Stimulated activated naive CD8-positive, alpha-beta T cell treated with anti-CD3 and anti-CD28 coated beads, Interleukin-15, Interleukin-2, amounts not matched to agents 100 ng/mL and 50 ng/mL, for 24 hours (primary cell): ENCODE measurements around the gene P2RY2.

ENCODE experiments used
- H3K27ac Mint-ChIP-seq: one replicate; pipeline ENCODE4 v1.8.0; 2021; ENCODE audit warnings: mild to moderate bottlenecking, mixed read lengths
- H3K27me3 Mint-ChIP-seq: one replicate; pipeline ENCODE4 v1.8.0; 2021; ENCODE audit warnings: mixed read lengths
- H3K36me3 Mint-ChIP-seq: one replicate; pipeline ENCODE4 v1.8.0; 2021; ENCODE audit warnings: low read depth, mixed read lengths
- H3K4me1 Mint-ChIP-seq: one replicate; pipeline ENCODE4 v1.8.0; 2021; ENCODE audit warnings: low read depth, mixed read lengths
- H3K4me3 Mint-ChIP-seq: one replicate; pipeline ENCODE4 v1.8.0; 2021; ENCODE audit warnings: mild to moderate bottlenecking, mixed read lengths
- H3K9me3 Mint-ChIP-seq: one replicate; pipeline ENCODE4 v1.8.0; 2021; ENCODE audit warnings: mixed read lengths

Gene P2RY2

GRCh38 chr11:73281201-73281741, 63.2 kb downstream of the P2RY2 start:
- Mint-ChIP-seq H3K9me3 (no peaks in the 10 kb centered on the region), H3K4me1 (no peaks in the 10 kb centered on the region), H3K27me3 (no peaks in the 10 kb centered on the region), H3K36me3 (no peaks in the 10 kb centered on the region), H3K4me3 (no peak overlapping the region), H3K27ac (no peak overlapping the region)

- Mint-ChIP-seq H3K4me3 (no peak overlapping the region), H3K36me3 (no peaks in the 10 kb centered on the region), H3K27me3 (no peaks in the 10 kb centered on the region), H3K27ac (no peak overlapping the region), H3K4me1 (no peaks in the 10 kb centered on the region), H3K9me3 (no peaks in the 10 kb centered on the region)
Observed at GRCh38 chr11:73281796-73282660, 63.9 kb downstream of the P2RY2 start.

GRCh38 chr11:73283276-73284000, 65.4 kb downstream of the P2RY2 start:
- Mint-ChIP-seq H3K9me3 (no peaks in the 10 kb centered on the region), H3K4me3 (no peak overlapping the region), H3K27ac (no peak overlapping the region), H3K36me3 (no peaks in the 10 kb centered on the region), H3K27me3 (no peaks in the 10 kb centered on the region), H3K4me1 (peaks cover 6% of the 10 kb centered on the region)

GRCh38 chr11:73284106-73284505, 66.0 kb downstream of the P2RY2 start:
- Mint-ChIP-seq H3K9me3 (no peaks in the 10 kb centered on the region), H3K27ac (peak overlapping the region; percentile 38), H3K36me3 (no peaks in the 10 kb centered on the region), H3K4me1 (peaks cover 11% of the 10 kb centered on the region), H3K4me3 (no peak overlapping the region), H3K27me3 (no peaks in the 10 kb centered on the region)

GRCh38 chr11:73285721-73286120, 67.6 kb downstream of the P2RY2 start:
- no peak overlapping the region for H3K27ac Mint-ChIP-seq
- H3K4me3 Mint-ChIP-seq, result no peak overlapping the region

More at GRCh38 chr11:73285721-73286120, 67.6 kb downstream of the P2RY2 start:
- Mint-ChIP-seq H3K27me3 (no peaks in the 10 kb centered on the region), H3K36me3 (no peaks in the 10 kb centered on the region), H3K4me1 (peaks cover 16% of the 10 kb centered on the region), H3K9me3 (no peaks in the 10 kb centered on the region)
